NCI-H510A (cell line): ENCODE data around the gene SOCS3.
A peak's percentile ranks its signal among the peaks of the same experiment; 100 is the strongest.
"Not testable (repeated sequence)": the region's sequence is repeated elsewhere in the genome, so short reads cannot be mapped to it uniquely, and the experiment has no call there.

Experiments
- DNase-seq: peaks from one replicate; lab custom pipeline; 2025; lab: John Stamatoyannopoulos, UW

The SOCS3 gene

DNA sequence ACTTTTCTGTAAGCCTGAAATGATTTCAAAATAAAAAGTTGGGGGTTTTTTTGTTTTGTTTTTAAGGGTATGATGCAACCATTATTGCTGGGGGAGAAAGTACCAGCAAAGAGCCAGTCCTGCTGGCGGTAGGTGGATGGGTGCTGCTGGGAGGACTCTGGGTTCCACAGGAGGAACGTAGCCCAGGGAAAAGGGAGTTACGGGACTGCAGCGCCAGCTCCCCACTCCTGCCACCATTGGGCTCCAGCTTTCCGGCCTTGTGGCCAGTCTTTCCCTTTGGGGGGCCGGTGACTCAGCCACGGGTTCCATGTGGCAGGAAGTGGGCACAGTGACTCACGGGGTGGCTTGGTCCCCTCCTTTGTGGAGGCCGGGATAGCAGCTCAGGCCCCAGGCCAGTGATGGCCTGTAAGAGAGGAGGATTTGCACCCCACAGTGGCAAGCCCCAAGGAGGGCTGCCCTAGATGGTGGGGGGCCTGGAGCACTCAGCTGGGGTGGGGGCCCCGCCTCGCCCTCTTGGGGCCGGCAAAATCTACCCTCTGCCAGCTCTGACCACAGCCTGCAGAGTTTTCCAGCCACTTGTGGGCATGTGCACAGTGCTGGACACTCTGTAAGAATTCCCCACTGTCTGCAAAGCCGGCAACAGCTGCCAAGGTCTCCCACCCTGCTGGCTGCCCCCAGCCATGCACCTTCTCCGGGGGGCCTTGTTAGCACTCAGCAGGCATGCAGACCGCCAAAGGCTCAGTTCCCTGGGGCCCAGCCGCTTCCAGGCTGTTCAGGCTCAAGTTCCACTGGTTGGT lies 30.4 kb downstream of the SOCS3 start:
- no peak for DNase-seq

DNA sequence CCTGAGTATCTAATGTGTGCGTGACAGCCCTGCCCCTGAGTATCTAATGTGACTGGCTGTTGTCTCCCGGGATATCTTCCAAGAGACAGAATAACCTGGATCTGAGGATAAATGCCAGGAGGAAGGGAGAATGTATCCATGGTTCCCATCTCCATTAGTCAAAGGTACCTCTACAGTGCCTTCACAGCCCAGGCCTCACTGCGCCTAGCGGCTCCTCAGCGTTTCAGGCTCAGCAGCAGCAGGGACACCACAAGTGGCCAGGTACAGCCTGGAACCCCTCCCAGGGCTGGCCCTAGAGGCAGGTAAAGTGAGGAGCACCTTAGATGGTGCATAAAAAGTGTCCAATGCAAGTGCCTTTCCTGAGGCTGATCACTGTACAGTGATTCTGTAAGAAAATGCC lies 32.0 kb downstream of the SOCS3 start:
- no peak for DNase-seq

- no peak for DNase-seq
Observed at GRCh38 chr17:78325076-78325687, 34.7 kb downstream of the SOCS3 start.

DNA sequence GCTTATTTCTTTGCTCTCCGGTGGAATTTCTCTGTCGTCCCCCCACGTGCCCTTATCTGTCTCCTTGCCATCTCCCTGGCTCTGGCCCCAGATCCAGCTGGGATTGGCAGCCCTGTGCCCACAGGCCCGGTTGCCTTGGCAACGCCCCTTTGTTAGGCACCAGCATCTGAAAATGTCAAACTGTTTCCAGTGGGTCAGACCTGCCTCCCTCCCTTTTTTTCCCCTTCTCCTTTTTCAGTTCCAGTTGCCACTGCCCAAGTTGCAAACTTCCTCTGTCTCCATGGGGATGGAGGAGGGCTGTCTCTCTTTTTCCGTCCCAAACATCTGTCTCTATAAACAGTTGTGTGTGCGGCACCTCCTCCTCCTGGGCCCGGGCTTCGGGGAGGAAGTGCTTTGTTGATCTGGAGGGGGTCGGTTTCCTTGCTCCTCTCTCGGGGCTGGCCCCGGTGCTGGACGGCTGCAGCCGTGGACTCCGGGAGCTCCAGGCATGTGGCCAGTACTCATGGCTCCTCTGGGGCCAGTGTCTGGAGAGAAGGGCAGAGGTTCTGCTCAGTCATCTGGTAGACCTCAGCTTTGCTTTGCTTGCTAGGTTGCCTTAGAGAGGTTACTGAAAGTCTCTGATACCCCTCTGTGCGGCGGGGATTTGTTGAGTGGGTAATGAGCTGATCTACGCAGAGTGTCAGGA lies 35.3 kb downstream of the SOCS3 start:
- no peak for DNase-seq

- no peak for DNase-seq
Observed at GRCh38 chr17:78323826-78324390, 36.0 kb downstream of the SOCS3 start.

GRCh38 chr17:78322858-78323455 lies 36.9 kb downstream of the SOCS3 start:
- DNase-seq, result no peak

DNA sequence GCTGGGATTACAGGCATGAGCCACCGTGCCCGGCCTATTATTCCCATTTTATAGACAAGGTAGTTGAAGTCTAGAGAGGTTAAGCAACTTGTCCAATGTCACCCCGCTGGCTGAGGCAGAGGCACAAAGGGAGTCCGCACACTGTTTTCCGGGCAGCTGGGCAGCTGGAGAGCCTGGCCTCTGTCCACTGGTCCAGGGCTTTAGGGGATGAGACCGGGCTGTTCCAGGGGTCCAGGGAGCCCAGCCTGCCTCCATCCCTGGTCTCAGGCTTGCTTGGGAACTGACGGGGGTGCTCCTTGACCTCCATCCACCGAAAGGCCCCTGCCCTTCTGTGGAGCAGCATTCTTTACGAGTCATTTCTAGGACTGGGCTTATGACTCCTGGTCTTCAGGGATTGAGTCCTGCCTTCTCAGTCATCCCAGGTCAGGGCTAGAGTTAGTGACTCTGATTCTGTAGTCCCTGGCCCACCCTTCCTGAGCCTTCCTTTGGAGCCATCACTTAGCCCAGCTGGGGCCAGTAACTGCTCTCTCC lies 37.5 kb downstream of the SOCS3 start:
- DNase-seq, result no peak

GRCh38 chr17:78318843-78319242 lies 41.0 kb downstream of the SOCS3 start:
- DNase-seq, result no peak

DNA sequence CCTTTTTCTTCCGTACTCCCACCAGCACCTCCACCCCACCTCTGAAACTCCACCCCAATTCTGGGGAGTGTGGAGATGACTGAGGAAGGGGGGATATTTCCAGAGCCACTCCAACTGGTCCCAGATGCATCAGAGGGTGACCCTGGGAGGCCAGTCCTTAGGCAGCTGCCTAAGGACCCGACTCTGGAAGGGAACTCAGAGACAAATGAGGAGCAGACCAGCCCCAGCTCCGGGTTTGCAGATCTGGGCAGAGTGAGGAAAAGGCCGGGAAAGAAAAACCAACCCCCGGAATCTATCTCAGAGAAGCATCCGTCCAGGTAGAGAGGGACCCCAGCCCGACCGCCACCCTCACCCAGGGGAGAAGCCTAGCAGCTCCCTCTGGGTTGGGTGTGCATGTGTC lies 41.5 kb downstream of the SOCS3 start:
- no peak for DNase-seq

- no peak for DNase-seq
Observed at GRCh38 chr17:78317794-78318400, 42.0 kb downstream of the SOCS3 start.

DNA sequence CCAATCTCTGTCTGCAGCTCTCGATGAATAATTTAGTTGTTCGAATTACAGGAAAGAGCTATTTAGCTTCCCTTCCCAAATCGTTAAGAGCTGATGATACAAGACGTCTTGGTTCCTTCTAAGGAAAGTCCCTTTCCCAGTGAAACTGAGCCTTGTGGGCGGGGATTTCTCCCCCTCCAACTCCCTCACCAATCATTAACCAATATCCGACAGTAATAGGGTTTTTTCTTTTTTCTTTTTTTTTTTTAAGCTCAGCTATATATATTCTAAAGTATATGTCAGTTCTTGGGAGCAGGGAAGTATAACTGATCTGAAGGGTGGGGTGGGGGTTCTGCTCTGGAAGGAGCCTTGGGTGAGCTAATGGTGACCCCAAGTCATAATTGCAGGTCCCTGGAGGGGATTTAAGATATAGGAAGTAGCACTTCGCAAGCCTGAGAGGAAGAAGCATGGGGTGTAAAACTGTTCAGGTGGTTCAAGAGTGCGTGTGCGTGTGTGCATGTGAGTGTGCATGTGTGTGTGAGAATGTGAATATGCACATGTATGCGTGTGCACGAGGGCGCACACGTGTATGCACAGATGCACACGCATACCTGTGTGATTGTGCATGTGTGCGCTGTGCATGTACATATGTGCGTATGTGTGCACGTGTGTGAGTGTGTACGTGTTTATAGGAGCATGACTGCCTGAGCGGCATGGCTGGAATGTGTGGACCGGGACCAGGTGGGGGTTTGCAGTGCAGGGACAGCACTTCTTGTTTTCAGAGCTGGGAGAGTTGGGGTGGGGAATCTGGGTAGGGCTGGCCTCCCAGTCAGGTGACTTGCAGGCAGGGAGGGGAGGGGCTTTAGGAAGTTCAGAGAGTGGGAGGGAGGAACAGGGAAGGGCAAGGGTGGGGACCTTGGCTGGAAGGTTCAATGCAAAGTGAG lies 42.7 kb downstream of the SOCS3 start:
- DNase-seq, result no peak

GRCh38 chr17:78316115-78316866 lies 43.6 kb downstream of the SOCS3 start:
- no peak for DNase-seq

DNA sequence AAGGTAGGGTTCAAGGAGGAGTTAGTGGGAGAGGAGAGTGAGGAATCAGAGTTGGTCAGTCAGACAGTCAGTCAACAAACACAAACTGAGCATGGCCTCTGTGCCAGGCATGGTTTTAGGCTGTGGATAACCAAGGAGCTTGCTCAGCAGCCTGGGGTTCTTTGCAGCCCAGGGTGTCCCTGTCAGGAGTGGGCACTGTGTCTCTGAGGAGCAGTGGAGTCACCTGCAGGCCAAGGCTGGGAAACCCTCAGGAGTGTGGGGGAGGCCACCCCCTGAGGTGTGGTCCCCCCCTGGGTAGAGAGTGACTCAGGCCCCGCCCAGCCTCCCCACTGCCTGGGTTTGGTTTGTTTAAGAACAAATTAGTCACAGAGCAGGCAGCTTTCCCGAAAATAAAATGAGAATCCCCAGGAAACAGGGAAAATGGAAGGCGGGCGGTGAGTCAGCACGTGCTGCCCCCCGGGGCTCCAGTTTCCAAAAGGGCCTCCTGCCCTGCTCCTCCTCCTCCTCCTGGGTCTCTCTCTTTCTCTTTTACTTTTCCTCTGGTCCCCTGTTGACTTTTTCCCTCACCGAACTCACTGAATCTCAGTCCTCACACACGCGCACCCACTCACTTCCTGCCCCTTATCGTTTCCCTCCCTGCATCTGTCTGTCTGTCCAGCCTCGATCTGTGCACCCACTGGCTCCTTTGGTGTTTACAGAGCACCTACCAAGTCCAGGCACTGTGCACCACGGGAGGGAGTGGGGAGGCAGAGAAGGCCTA lies 44.3 kb downstream of the SOCS3 start:
- no peak for DNase-seq

DNA sequence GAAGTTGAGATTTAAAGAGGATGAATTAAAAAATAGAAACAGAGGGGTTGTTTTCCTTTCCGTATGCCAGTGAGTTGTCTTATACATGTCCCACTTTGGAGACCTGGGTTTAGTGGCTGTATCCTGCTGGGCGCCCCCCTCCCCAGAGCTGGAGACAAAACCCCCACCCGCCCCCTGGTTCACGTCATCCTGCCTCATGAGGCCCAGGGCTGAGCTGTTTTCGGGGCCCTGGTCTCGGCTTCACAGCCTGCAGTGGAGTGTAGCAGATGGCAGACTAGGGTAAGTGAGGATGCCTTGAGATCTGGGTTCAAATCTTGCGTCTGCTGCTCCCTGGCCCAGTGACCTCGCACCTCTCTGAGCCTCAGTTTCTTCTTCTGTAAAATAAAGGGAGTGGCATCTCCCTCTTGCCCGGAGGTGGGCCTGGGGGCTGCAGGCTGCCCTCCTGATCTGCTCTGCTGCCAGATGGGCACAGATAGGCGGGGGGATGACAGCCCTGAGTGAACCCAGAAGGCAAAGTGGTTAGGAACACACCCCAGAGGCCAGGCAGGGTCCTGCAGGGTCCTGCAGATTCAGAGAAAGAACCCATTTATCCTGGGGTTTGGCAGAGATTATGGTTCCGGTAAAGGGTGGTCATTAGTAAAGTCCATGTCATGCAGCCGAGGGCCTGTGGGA lies 45.1 kb downstream of the SOCS3 start:
- DNase-seq, result no peak

DNA sequence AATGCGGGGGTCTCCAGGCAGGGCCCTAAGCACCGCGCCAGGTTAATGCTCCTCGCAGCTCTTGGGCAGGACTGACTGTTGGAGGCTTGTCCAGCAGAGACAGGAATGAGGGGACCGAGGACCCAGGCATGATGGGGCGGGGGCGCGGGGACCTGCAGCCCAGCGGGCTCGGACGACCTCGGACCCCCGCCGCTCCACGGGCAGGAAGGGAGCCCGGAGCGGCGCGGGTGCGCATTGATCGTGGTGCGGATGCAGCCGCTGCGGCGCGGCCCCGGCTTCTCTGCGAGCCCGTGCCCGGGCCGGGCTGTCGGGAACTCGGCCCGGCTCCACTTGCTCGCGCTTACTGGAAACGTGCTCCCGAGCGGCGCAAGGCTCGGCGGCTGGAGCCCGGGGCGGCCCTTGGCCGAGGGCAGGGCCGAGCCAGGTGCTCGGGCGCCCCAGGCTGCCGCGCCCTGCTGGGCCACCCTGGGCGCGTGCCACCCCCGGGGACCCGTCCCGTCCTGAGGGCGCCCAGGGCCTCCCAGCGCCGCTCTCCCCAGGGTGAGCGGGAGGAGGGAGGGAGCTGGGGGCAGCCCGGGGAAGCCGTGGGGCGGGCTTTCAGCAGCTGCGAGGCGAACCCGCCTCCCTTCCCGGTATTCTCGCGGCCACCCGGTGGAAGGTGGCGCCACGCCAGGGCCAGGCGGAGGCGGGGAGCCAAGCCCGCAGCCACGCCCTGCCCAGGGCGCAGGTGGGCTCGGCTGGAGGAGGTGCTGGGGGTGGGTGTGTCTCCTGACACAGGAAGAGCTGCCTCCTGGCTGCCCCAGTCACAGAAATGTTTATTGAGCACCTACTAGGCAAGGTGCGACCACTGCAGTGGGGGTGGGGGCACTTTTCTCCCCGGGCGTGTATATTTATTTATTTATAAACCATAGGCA lies 45.9 kb downstream of the SOCS3 start:
- DNase-seq, result peak; percentile 93

DNA sequence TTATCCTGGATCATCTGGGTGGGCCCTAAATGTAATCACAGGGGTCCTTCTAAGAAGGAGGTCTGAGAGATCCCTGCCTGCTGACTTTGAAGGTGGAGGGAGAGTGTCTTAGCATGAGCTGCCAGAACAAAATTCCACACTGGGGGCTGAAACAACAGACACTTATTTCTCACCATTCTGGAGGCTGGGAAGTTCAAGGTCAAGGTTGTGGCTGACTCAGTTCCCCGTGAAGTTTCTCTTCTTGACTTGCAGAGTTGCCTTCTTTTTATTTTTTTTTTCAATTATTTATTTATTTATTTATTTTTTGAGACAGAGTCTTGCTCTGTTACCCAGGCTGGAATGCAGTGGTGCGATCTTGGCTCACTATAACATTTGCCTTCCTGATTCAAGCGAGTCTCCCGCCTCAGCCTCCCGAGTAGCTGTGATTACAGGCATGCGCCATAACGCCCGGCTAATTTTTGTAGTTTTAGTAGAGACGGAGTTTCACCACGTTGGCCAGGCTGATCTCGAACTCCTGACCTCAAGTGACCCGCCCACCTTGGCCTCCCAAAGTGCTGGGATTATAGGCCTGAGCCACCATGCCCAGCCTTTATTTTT lies 50.1 kb downstream of the SOCS3 start:
- DNase-seq, result not testable (repeated sequence)
